Right lobe of liver (tissue), 6 donors: ENCODE results near the gene PEX6. TPM values are rescaled to one million over a fixed set of nuclear protein-coding genes. Genes with fewer than 3 reads are reported as not detected.

Source experiments
- ATAC-seq, 4 donors: fragments of 200-7000 bp; cut with Tn5 transposase; one replicate each; pipeline ENCODE4 v1.9.1; 2020; ENCODE audit warnings: mild to moderate bottlenecking in 4 of 4, moderate library complexity in 4 of 4
- DNase-seq, 3 donors: peaks; one replicate each; pipeline ENCODE4 v3.0.0-alpha.2; 2020
- H3K27ac ChIP-seq, 3 donors: fragments of 200-600 bp; one replicate each; pipeline ENCODE4 v1.8.0; 2022
- H3K27me3 ChIP-seq, 2 donors: fragments of 200-600 bp; one replicate each; pipeline ENCODE4 v1.8.0; 2022
- H3K36me3 ChIP-seq, 4 donors: fragments of 200-600 bp; sonication (generic) in 1 of 4; one replicate each; pipeline versions ENCODE4 v1.5.1 to v1.8.0; 2017 to 2022; ENCODE audit warnings: control low read depth in 1 of 4
- H3K4me1 ChIP-seq, 4 donors: fragments of 200-600 bp; sonication (generic) in 1 of 4; one replicate each; pipeline versions ENCODE4 v1.5.1 to v1.8.0; 2017 to 2022; ENCODE audit warnings: control low read depth in 1 of 4
- H3K4me3 ChIP-seq, 3 donors: fragments of 200-600 bp; one replicate each; pipeline ENCODE4 v1.8.0; 2022
- H3K9me3 ChIP-seq, 4 donors: fragments of 200-600 bp; sonication (generic) in 1 of 4; one replicate each; pipeline versions ENCODE4 v1.5.1 to v1.8.0; 2017 to 2022; ENCODE audit warnings: control low read depth in 1 of 4
- POLR2A ChIP-seq: fragments of 450-650 bp; IDR thresholded peaks from one replicate; pipeline ENCODE4 v1.6.1; 2017; ENCODE audit warnings: antibody characterized with exemption, mild to moderate bottlenecking
- WGBS: methylation state at CpG from one replicate; pipeline ENCODE4 v1.1.6; 2018; ENCODE audit warnings: low coverage, low lambda C conversion rate; ENCODE audit not compliant: insufficient coverage; ENCODE audit errors: missing lambda C conversion rate; 5-methylcytosine and 5-hydroxymethylcytosine counted together
- intact Hi-C, 2 donors: fragments of 100-400 bp; cut with DNase I; formaldehyde crosslinking; loops; one replicate each; pipeline versions ENCODE4 v1.11.2 to v1.14.1; 2022
- total RNA-seq, 6 experiments: library from RNA; depleted of rRNA in 2 of 6; stranded (reverse); fragments of >200 nt in 2 of 6; fragmentation: NEBNext Ultra II Directional in 3 of 6; extraction: Animal tissue kit (Norgen Biotek cat#: 25700) in 3 of 6; gene quantifications; one replicate each; pipeline versions ENCODE4 v1.1.0 to v1.2.4, GENCODE V29; 2016 to 2023
- TF ChIP-seq, protein P1 (sequence below), 4 donors: fragments of 200-600 bp in 3 of 4; fragments of 450-650 bp in 1 of 4; IDR thresholded peaks; one replicate each; pipeline versions ENCODE4 v1.5.1 to v1.8.0; 2016 to 2022; ENCODE audit warnings: antibody characterized with exemption in 4 of 4, mild to moderate bottlenecking in 2 of 4
- donor health status: DM: no; HTN: yes; CAD: no.
- donor health status: DM: no; HTN: no; CAD: no.
- donor health status: DM: no; HTN: no; CAD: no.
- donor health status: DM: no; HTN: yes; CAD: no.
- donor health status: DM: no; HTN: yes; CAD: no.

Gene PEX6
- total RNA-seq, 6 experiments from 2014 or later, result 15.7 to 25.9 (median 21.3) TPM

GRCh38 chr6:43013097-43013842 is 34.3 kb upstream of the PEX6 start:
- H3K27ac ChIP-seq, result peak overlapping the region in 2 of 3 donors; percentile 51 to 69
- peak overlapping the region; percentile 66 to 71 (median 70) for H3K4me3 ChIP-seq
- TF ChIP-seq, protein P1, sequence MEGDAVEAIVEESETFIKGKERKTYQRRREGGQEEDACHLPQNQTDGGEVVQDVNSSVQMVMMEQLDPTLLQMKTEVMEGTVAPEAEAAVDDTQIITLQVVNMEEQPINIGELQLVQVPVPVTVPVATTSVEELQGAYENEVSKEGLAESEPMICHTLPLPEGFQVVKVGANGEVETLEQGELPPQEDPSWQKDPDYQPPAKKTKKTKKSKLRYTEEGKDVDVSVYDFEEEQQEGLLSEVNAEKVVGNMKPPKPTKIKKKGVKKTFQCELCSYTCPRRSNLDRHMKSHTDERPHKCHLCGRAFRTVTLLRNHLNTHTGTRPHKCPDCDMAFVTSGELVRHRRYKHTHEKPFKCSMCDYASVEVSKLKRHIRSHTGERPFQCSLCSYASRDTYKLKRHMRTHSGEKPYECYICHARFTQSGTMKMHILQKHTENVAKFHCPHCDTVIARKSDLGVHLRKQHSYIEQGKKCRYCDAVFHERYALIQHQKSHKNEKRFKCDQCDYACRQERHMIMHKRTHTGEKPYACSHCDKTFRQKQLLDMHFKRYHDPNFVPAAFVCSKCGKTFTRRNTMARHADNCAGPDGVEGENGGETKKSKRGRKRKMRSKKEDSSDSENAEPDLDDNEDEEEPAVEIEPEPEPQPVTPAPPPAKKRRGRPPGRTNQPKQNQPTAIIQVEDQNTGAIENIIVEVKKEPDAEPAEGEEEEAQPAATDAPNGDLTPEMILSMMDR (IDR thresholded peaks at IDR 0.05), result no peak
- no peak for TF ChIP-seq POLR2A
- peaks cover 0 to 37% (median 5%) of the 10 kb centered on the region in 4 donors for H3K36me3 ChIP-seq
- H3K27me3 ChIP-seq, result no peaks in the 10 kb centered on the region
- intact Hi-C loops, result no loop called here
- DNase-seq (peak in 1 of 3 donors; percentile 54), ATAC-seq (no peak)
- H3K4me1 ChIP-seq, result peaks cover 0 to 26% (median 7%) of the 10 kb centered on the region in 4 donors
- WGBS, result 4% methylated on average over 20 of the region's 25 CpGs
- H3K9me3 ChIP-seq, result no peaks in the 10 kb centered on the region

GRCh38 chr6:43012364-43012763 is 33.4 kb upstream of the PEX6 start:
- no peak overlapping the region for H3K4me3 ChIP-seq
- WGBS, result 43% methylated on average over 1 of the region's 6 CpGs
- H3K4me1 ChIP-seq, result peaks cover 0 to 26% (median 7%) of the 10 kb centered on the region in 4 donors
- peaks cover 0 to 36% (median 1%) of the 10 kb centered on the region in 4 donors for H3K36me3 ChIP-seq
- TF ChIP-seq, protein P1 (IDR thresholded peaks at IDR 0.05), result no peak
- TF ChIP-seq POLR2A, result no peak
- H3K27me3 ChIP-seq, result no peaks in the 10 kb centered on the region
- H3K9me3 ChIP-seq, result no peaks in the 10 kb centered on the region
- ATAC-seq (no peak), DNase-seq (peak in 1 of 3 donors; percentile 32)
- intact Hi-C loops, result no loop called here
- no peak overlapping the region for H3K27ac ChIP-seq

DNA sequence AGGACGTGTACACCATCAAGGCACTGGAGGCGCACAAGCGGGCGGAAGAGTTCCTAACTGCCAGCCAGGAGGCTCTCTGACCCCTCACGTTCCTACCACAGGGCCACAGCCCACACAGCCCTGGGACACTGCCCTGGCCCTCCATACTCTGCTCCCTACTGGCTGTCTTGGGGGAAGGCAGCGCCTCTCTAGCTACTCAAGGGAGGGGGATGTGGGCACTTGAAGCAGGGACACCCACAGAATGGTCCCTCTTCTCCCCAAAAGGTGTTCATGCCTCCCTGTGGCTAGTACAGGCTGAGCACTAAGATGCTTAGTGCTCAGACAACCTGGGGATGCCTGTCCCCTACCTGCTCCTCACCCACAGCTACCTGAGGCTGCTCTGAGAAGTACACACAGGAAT is 32.2 kb upstream of the PEX6 start:
- Histone ChIP-seq H3K9me3 (no peaks in the 10 kb centered on the region), H3K27me3 (no peaks in the 10 kb centered on the region), H3K4me1 (peaks cover 0 to 20% (median 7%) of the 10 kb centered on the region in 4 donors), H3K36me3 (peaks cover 0 to 38% (median 2%) of the 10 kb centered on the region in 4 donors), H3K4me3 (no peak overlapping the region), H3K27ac (no peak overlapping the region)
- peak in 1 of 3 donors; percentile 43 for DNase-seq
- 80% methylated on average over 3 of the region's 6 CpGs for WGBS
- ATAC-seq, result no peak
- TF ChIP-seq POLR2A, result no peak
- TF ChIP-seq, protein P1 (IDR thresholded peaks at IDR 0.05), result no peak
- intact Hi-C loops, result no loop called here

- Histone ChIP-seq H3K36me3 (peaks cover 0 to 41% (median 2%) of the 10 kb centered on the region in 4 donors), H3K9me3 (no peaks in the 10 kb centered on the region), H3K4me1 (peaks cover 0 to 11% (median 3%) of the 10 kb centered on the region in 4 donors), H3K4me3 (no peak overlapping the region), H3K27me3 (no peaks in the 10 kb centered on the region), H3K27ac (no peak overlapping the region)
- 49% methylated on average over 4 of the region's 6 CpGs for WGBS
- ATAC-seq (no peak), DNase-seq (no peak)
- TF ChIP-seq, protein P1 (IDR thresholded peaks at IDR 0.05), result peak; percentile 24 to 37 (median 28)
- TF ChIP-seq POLR2A, result no peak
- intact Hi-C loops, result no loop called here
Measured at GRCh38 chr6:43009124-43009523, 30.1 kb upstream of the PEX6 start.
